Lower lobe of right lung (tissue), 2 donors: ENCODE measurements around the gene C17orf113. TPM values are rescaled to one million over a fixed set of nuclear protein-coding genes. Genes with fewer than 3 reads are reported as not detected.

Experiments used
- ATAC-seq, 2 donors: fragments of 200-7000 bp; cut with Tn5 transposase; one replicate each; pipeline ENCODE4 v1.9.1; 2020 to 2022; ENCODE audit warnings: mild to moderate bottlenecking in 2 of 2, moderate library complexity in 2 of 2
- DNase-seq: peaks from one replicate; pipeline ENCODE4 v3.0.0-alpha.2; 2020
- H3K27ac ChIP-seq: fragments of 200-600 bp; one replicate; pipeline ENCODE4 v1.8.0; 2022
- H3K27me3 ChIP-seq: fragments of 200-600 bp; one replicate; pipeline ENCODE4 v1.8.0; 2022; ENCODE audit warnings: low read depth
- H3K36me3 ChIP-seq: fragments of 200-600 bp; one replicate; pipeline ENCODE4 v1.8.0; 2022; ENCODE audit warnings: mild to moderate bottlenecking
- H3K4me1 ChIP-seq: fragments of 200-600 bp; one replicate; pipeline ENCODE4 v1.8.0; 2022
- H3K4me3 ChIP-seq: fragments of 200-600 bp; one replicate; pipeline ENCODE4 v1.8.0; 2022; ENCODE audit warnings: mild to moderate bottlenecking
- H3K9me3 ChIP-seq: fragments of 200-600 bp; one replicate; pipeline ENCODE4 v1.8.0; 2022
- intact Hi-C: fragments of 100-400 bp; cut with DNase I; formaldehyde crosslinking; loops from one replicate; pipeline ENCODE4 v1.11.0; 2022
- long read RNA-seq: library from polyadenylated mRNA; unstranded; transcript quantifications from one replicate; pipeline ENCODE4 v2.0.0, GENCODE V29; 2021
- total RNA-seq: library from RNA; stranded (reverse); fragmentation: NEBNext Ultra II Directional; extraction: Animal tissue kit (Norgen Biotek cat#: 25700); gene quantifications from one replicate; pipeline ENCODE4 v1.2.1, GENCODE V29; 2021
- TF ChIP-seq, protein P1 (sequence below): fragments of 200-600 bp; IDR thresholded peaks from one replicate; pipeline ENCODE4 v1.8.0; 2022; ENCODE audit warnings: antibody characterized with exemption, mild to moderate bottlenecking
- donor health status: DM: no; HTN: yes; CAD: no; lungs with severe emphysema.

Gene C17orf113
- total RNA-seq: 0.89 TPM
- long read RNA-seq, partial matches to known transcripts: 1 of 1 reads
- long read RNA-seq, other reads (novel, unspliced or antisense): 0 of 1 reads

DNA sequence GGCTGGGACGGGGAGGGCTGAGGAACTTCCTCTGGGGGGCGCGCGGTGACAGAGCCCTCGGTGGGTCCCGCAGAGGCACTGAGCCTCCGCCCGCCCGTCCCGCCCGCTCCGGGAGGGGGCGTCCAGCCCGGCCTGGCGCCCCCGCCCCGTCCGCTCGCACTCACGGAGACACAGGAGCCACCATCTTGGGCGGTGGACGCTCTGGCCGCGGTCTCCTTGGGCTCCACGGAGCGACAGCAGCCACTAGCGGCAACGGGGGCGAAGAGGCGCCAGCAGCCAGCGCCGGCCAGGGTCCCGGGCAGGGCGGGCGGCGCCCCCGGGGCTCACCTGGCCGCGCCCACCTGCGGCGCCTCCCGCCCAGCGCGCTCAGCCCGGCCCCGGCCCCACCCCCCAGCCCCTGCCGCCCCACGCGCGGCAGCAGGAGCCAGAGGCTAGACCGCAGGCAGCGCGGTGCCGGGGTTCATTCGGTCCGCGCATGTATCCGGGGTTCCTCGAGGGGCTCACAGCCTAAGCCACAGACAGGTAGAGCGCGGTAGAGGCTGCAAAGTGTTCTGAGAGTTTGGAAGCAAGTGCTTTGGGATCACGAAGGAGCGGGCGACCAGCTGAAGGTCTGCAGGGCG, at the start of gene C17orf113:
Gene C17orf113, minus strand, starts transcription at position 209 of the 620 bp plus-strand sequence. CDS start 7,225 bp downstream, outside the sequence.
- ATAC-seq (peak; percentile 83 to 91), DNase-seq (peak; percentile 71)
- peak within 1 kb of the TSS; percentile 73 for H3K4me3 ChIP-seq
- H3K4me1 ChIP-seq: peaks cover 16% of the 10 kb centered on the region
- H3K36me3 ChIP-seq: no peaks in the 10 kb centered on the region
- no peaks in the 10 kb centered on the region for H3K9me3 ChIP-seq
- peaks cover 5% of the 10 kb centered on the region for H3K27me3 ChIP-seq
- TF ChIP-seq, protein P1, sequence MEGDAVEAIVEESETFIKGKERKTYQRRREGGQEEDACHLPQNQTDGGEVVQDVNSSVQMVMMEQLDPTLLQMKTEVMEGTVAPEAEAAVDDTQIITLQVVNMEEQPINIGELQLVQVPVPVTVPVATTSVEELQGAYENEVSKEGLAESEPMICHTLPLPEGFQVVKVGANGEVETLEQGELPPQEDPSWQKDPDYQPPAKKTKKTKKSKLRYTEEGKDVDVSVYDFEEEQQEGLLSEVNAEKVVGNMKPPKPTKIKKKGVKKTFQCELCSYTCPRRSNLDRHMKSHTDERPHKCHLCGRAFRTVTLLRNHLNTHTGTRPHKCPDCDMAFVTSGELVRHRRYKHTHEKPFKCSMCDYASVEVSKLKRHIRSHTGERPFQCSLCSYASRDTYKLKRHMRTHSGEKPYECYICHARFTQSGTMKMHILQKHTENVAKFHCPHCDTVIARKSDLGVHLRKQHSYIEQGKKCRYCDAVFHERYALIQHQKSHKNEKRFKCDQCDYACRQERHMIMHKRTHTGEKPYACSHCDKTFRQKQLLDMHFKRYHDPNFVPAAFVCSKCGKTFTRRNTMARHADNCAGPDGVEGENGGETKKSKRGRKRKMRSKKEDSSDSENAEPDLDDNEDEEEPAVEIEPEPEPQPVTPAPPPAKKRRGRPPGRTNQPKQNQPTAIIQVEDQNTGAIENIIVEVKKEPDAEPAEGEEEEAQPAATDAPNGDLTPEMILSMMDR: peak; percentile 35
- intact Hi-C loops: no loop called here
- peak within 1 kb of the TSS; percentile 36 for H3K27ac ChIP-seq

DNA sequence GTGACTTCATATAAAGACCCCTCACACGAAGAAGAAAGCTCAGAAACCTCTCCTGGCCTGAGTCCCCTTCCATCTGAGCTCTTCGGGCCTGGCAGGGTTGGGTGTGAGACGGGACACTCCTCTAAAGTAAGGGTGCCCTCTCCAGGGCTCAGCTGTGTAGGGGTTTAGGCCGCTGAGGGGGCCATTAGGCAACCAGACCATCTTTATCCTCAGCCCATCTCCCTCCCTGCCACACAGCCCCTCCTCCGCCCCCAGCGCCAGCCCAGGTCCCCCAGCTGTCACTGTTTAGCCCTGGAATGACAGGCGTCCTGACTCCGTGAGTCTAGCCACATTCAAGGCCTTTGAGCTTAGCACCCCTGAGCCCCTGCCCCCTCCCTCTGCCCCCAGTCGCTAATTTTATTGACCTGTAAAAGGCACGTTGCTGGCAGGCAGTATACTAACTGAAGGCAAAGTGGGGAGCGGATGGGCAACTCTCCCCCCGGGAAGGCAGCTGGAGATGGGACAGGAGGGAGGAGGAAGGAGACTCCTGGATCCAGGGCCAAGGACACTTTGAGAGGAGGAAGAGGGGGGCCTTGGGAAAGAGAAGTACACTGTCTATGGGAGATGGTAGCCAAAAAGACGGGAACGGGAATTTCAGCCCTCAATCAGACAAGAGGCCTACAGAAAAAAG, 48.5 kb upstream of the C17orf113 start:
- TF ChIP-seq, protein P1: no peak
- peaks cover 8% of the 10 kb centered on the region for H3K4me1 ChIP-seq
- intact Hi-C loops: no loop called here
- no peak overlapping the region for H3K27ac ChIP-seq
- DNase-seq (no peak), ATAC-seq (no peak)
- H3K36me3 ChIP-seq: peaks cover 6% of the 10 kb centered on the region
- H3K9me3 ChIP-seq: no peaks in the 10 kb centered on the region
- H3K27me3 ChIP-seq: peaks cover 27% of the 10 kb centered on the region
- H3K4me3 ChIP-seq: no peak overlapping the region

DNA sequence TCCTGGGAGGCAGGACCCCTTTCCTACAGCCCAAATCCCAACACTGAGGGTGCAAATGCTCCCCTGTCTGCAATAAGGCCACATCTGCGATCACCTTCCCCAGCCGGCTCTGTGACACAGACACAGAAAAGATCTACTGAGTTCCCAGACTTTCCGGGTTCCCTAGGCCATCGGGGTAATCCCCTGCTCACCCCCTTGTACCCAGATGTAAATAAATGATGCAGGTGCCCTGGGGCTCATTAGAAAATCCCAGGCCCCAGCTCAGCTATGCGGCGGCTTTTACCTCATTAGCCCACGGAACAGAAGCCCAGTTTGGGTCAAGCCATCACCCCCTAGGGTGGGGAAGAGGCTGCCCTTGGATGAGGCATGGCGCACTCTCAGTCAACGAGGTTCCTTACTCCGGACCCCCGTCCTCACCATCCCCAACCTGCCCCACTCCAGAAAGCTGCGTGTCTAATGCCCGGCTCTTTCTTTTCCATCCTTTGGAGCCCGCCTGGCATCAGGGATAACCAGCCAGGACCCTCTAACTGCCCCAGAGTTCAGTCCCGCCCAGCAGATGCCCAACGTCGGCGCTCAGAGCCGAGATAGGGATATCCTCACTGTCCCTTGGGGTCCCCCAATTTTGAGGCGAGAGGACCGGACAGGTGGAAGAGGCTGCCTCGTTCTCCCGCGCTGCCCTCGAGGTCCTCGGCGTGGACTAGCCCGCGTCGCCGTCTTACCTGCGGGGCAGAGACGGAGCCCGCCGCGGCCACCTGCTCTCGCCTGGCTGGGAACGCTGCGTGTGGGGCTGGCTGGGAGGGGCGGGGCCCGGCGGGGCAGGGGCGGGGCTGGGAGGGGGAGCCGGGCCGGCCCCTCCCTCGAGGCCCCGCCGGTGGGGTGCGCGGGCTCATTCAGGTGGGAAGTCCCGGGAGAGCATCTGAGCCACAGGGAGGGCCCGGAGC, 47.6 kb upstream of the C17orf113 start, which contains the start of gene ZNF385C:
Gene ZNF385C, minus strand, starts transcription at position 783 of the 941 bp plus-strand sequence. CDS start 35,417 bp downstream, outside the sequence.
- TF ChIP-seq, protein P1: no peak
- Histone ChIP-seq H3K27me3 (peaks cover 27% of the 10 kb centered on the region), H3K4me1 (peaks cover 8% of the 10 kb centered on the region), H3K36me3 (peaks cover under 1% of the 10 kb centered on the region), H3K27ac (no peak within 1 kb of the TSS), H3K9me3 (no peaks in the 10 kb centered on the region), H3K4me3 (peak within 1 kb of the TSS; percentile 32)
- peak; percentile 46 to 72 for ATAC-seq
- intact Hi-C loops: no loop called here
- no peak for DNase-seq

DNA sequence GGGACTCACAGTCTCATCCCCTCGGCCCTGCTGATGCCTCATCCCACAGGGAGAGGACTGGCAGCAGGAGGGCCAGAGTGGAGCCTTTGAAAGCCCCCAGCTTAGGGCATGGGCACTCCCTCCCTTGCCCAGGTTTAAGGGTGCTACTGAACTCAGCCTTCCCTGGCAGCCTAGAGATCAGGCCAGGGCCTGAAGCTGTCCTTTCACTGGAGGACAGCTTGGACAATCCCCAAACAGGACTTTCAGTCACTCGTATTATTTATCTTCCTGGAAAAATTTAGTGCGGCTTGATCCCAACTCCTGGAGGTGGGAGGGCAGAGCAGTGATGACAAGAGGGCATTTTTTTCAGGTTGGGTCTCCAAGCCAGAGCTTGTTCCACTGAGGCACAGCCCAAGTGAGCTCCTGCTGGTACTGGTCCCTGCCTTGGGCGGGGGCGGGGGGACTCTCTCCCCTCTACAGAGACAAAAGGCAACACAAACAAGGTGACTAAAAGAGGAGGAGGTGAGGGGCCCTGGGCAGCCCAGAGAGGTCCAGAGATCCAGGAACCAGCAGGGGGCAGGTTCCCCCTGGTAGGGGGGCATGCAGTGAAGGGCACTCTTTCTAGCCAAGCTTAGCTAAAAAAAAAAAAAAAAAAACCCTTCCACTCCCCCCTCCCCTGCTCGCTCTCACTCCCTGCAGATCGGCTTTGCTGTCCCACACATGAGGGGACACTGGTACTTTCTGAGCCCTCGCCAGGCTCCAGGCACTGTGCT, 46.1 kb upstream of the C17orf113 start:
- Histone ChIP-seq H3K27me3 (peaks cover 27% of the 10 kb centered on the region), H3K27ac (no peak overlapping the region), H3K4me1 (peaks cover 8% of the 10 kb centered on the region), H3K4me3 (no peak overlapping the region), H3K36me3 (no peaks in the 10 kb centered on the region), H3K9me3 (no peaks in the 10 kb centered on the region)
- ATAC-seq: no peak
- intact Hi-C loops: no loop called here
- TF ChIP-seq, protein P1: no peak
- no peak for DNase-seq
